Activated B cell treated with CpG ODN at 0.5 μM for 24 hours (primary cell): ENCODE results near the gene PDCL3. TPM values are rescaled to one million over a fixed set of nuclear protein-coding genes. Genes with fewer than 3 reads are reported as not detected.

Source experiments
- ATAC-seq: fragments of 200-7000 bp; cut with Tn5 transposase; one replicate; pipeline ENCODE4 v1.10.0; 2021; ENCODE audit warnings: low read depth, mild to moderate bottlenecking, moderate library complexity
- CTCF ChIA-PET: fragments of 350-600 bp; sonication (Branson Sonifier 250); formaldehyde crosslinking; loops from one replicate; lab custom pipeline; 2021; ENCODE audit warnings: antibody characterized with exemption; lab: Charles Lee
- POLR2A ChIA-PET: fragments of 350-600 bp; sonication (Branson Sonifier 250); formaldehyde crosslinking; loops from one replicate; lab custom pipeline; 2021; ENCODE audit warnings: antibody characterized with exemption; lab: Charles Lee
- DNase-seq: peaks from one replicate; pipeline ENCODE4 v3.0.0; 2022
- H3K27ac Mint-ChIP-seq: one replicate; pipeline ENCODE4 v1.8.0; 2020; ENCODE audit warnings: mixed read lengths
- H3K27me3 Mint-ChIP-seq: one replicate; pipeline ENCODE4 v1.8.0; 2021; ENCODE audit warnings: mixed read lengths
- H3K36me3 Mint-ChIP-seq: one replicate; pipeline ENCODE4 v1.8.0; 2021; ENCODE audit warnings: low read depth, mixed read lengths
- H3K4me1 Mint-ChIP-seq: one replicate; pipeline ENCODE4 v1.8.0; 2021; ENCODE audit warnings: mixed read lengths
- H3K4me3 Mint-ChIP-seq: one replicate; pipeline ENCODE4 v1.8.0; 2020; ENCODE audit warnings: mild to moderate bottlenecking, mixed read lengths
- H3K9me3 Mint-ChIP-seq: one replicate; pipeline ENCODE4 v1.8.0; 2020; ENCODE audit warnings: mixed read lengths
- intact Hi-C: fragments of 100-400 bp; cut with micrococcal nuclease; formaldehyde crosslinking; loops from one replicate; pipeline ENCODE4 v1.15.1; 2024
- total RNA-seq: library from RNA; stranded (reverse); gene quantifications from 2 replicates; pipeline ENCODE4 v1.2.3, GENCODE V29; 2022
- TF ChIP-seq, protein P1 (sequence below): fragments of 200-600 bp; IDR thresholded peaks from one replicate; pipeline ENCODE4 v1.8.0; 2022; ENCODE audit warnings: antibody characterized with exemption, mild to moderate bottlenecking

Gene PDCL3
- total RNA-seq, 1 donor from 2014 or later, result 26.1 TPM

- Mint-ChIP-seq H3K27ac (no peak overlapping the region), H3K4me1 (peaks cover 7% of the 10 kb centered on the region), H3K36me3 (no peaks in the 10 kb centered on the region), H3K9me3 (no peaks in the 10 kb centered on the region), H3K27me3 (peaks cover 7% of the 10 kb centered on the region), H3K4me3 (no peak overlapping the region)
- no peak for ATAC-seq
- TF ChIP-seq, protein P1, sequence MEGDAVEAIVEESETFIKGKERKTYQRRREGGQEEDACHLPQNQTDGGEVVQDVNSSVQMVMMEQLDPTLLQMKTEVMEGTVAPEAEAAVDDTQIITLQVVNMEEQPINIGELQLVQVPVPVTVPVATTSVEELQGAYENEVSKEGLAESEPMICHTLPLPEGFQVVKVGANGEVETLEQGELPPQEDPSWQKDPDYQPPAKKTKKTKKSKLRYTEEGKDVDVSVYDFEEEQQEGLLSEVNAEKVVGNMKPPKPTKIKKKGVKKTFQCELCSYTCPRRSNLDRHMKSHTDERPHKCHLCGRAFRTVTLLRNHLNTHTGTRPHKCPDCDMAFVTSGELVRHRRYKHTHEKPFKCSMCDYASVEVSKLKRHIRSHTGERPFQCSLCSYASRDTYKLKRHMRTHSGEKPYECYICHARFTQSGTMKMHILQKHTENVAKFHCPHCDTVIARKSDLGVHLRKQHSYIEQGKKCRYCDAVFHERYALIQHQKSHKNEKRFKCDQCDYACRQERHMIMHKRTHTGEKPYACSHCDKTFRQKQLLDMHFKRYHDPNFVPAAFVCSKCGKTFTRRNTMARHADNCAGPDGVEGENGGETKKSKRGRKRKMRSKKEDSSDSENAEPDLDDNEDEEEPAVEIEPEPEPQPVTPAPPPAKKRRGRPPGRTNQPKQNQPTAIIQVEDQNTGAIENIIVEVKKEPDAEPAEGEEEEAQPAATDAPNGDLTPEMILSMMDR, result no peak
- CTCF ChIA-PET, result interaction anchor here (1.3 kb wide), 1 partner anchor 380 kb away, joined by 4 read pairs; no protein-coding TSS in a partner anchor
- POLR2A ChIA-PET, result interaction anchor here (0.7 to 1.0 kb wide), 2 partner anchors 22 to 771 kb away, joined by 3 to 4 read pairs; no protein-coding TSS in a partner anchor
- DNase-seq, result no peak
- intact Hi-C loops, result no loop called here
Observed at GRCh38 chr2:100603414-100603813, 40.6 kb downstream of the PDCL3 start.

GRCh38 chr2:100603948-100604633, 41.3 kb downstream of the PDCL3 start:
- Mint-ChIP-seq H3K27ac (no peak overlapping the region), H3K4me1 (peaks cover 7% of the 10 kb centered on the region), H3K4me3 (no peak overlapping the region), H3K27me3 (peaks cover 11% of the 10 kb centered on the region), H3K36me3 (no peaks in the 10 kb centered on the region), H3K9me3 (no peaks in the 10 kb centered on the region)
- DNase-seq, result no peak
- ATAC-seq, result no peak
- ChIA-PET POLR2A (interaction anchor here (1.0 kb wide), 1 partner anchor 23 kb away, joined by 3 read pairs; no protein-coding TSS in a partner anchor), CTCF (interaction anchor here (1.3 to 2.5 kb wide), 2 partner anchors 342 to 379 kb away, joined by 4 to 8 read pairs; no protein-coding TSS in a partner anchor)
- intact Hi-C loops, result no loop called here
- TF ChIP-seq, protein P1, result no peak

DNA sequence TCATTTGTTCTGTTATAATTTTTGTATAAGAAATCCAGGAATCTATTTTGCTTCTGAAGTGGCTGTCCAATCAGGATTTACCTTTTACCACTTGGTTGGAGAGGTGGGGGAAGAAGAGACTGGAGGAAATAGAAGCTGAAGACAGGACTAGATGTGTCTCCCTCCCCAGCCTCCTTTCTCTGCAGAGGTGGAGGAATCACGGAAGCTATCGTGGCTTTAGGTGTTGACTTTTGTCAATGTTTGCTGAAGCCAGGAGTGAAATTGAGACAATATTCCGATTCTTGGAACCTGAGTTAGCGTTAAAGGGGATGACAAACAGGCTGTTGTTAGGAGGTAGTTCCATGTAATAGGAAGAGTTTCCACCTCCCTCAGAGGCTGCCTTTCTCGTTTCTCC, 43.5 kb downstream of the PDCL3 start:
- ATAC-seq, result no peak
- Mint-ChIP-seq H3K27ac (no peak overlapping the region), H3K27me3 (peaks cover 17% of the 10 kb centered on the region), H3K4me1 (peaks cover 7% of the 10 kb centered on the region), H3K4me3 (no peak overlapping the region), H3K9me3 (no peaks in the 10 kb centered on the region), H3K36me3 (no peaks in the 10 kb centered on the region)
- DNase-seq, result no peak
- ChIA-PET POLR2A (no interaction called here), CTCF (interaction anchor here (0.6 to 5.6 kb wide), 9 partner anchors 8 to 599 kb away, joined by 3 to 47 read pairs (median 4); partner anchors contain the start of gene RPL31)
- TF ChIP-seq, protein P1, result no peak
- intact Hi-C loops, result loop anchor here (2.0 kb wide), 3 partner anchors 344 to 1048 kb away; no protein-coding TSS in a partner anchor

- TF ChIP-seq, protein P1, result peak; percentile 36
- POLR2A ChIA-PET, result no interaction called here
- intact Hi-C loops, result loop anchor here (1.0 to 2.0 kb wide), 5 partner anchors 344 to 1048 kb away; no protein-coding TSS in a partner anchor
- H3K36me3 Mint-ChIP-seq, result no peaks in the 10 kb centered on the region
- no peaks in the 10 kb centered on the region for H3K9me3 Mint-ChIP-seq
- DNase-seq, result no peak
- H3K27me3 Mint-ChIP-seq, result peaks cover 21% of the 10 kb centered on the region
- CTCF ChIA-PET, result interaction anchor here (0.7 to 5.6 kb wide), 9 partner anchors 9 to 599 kb away, joined by 3 to 47 read pairs (median 4); no protein-coding TSS in a partner anchor
- ATAC-seq, result peak; percentile 50
- no peak overlapping the region for H3K4me3 Mint-ChIP-seq
- H3K4me1 Mint-ChIP-seq, result peaks cover 2% of the 10 kb centered on the region
- H3K27ac Mint-ChIP-seq, result no peak overlapping the region
Observed at GRCh38 chr2:100606726-100607343, 44.0 kb downstream of the PDCL3 start.
